Endodermal cell (in vitro differentiated cells): ENCODE data around the gene FAM168A. TPM values are rescaled to one million over a fixed set of nuclear protein-coding genes. Genes with fewer than 3 reads are reported as not detected.

ENCODE experiments used
- DNase-seq: peaks from one replicate; pipeline ENCODE4 v3.0.0-alpha.2; 2017
- H3K27ac ChIP-seq: 2 replicates; pipeline ENCODE4 v1.5.1; 2013; ENCODE audit warnings: mild to moderate bottlenecking, low read depth, low read length, moderate library complexity
- H3K27me3 ChIP-seq: 2 replicates; pipeline ENCODE4 v1.6.1; 2013; ENCODE audit warnings: mild to moderate bottlenecking, low read length, moderate library complexity; ENCODE audit not compliant: insufficient read depth, control insufficient read depth, poor library complexity, severe bottlenecking
- H3K36me3 ChIP-seq: 2 replicates; pipeline ENCODE4 v1.7.0; 2013; ENCODE audit warnings: mild to moderate bottlenecking, low read length, moderate library complexity; ENCODE audit not compliant: control insufficient read depth, insufficient read depth
- H3K4me1 ChIP-seq: one replicate; pipeline ENCODE4 v1.7.0; 2013; ENCODE audit warnings: low read length; ENCODE audit not compliant: control insufficient read depth, insufficient read depth
- H3K4me3 ChIP-seq: 2 replicates; pipeline ENCODE4 v1.5.1; 2013; ENCODE audit warnings: mild to moderate bottlenecking, low read length, moderate library complexity
- H3K9ac ChIP-seq: 2 replicates; pipeline ENCODE4 v1.6.1; 2013; ENCODE audit warnings: mild to moderate bottlenecking, low read length, moderate library complexity; ENCODE audit not compliant: poor library complexity, severe bottlenecking; ENCODE audit errors: extremely low read depth
- H3K9me3 ChIP-seq: 2 replicates; pipeline ENCODE4 v1.6.1; 2013; ENCODE audit warnings: mild to moderate bottlenecking, low read length, moderate library complexity; ENCODE audit not compliant: control insufficient read depth
- H3K27ac Mint-ChIP-seq: 2 replicates; pipeline ENCODE4 v1.8.0; 2020; ENCODE audit warnings: mixed read lengths
- H3K27me3 Mint-ChIP-seq: 2 replicates; pipeline ENCODE4 v1.8.0; 2021; ENCODE audit warnings: mild to moderate bottlenecking, mixed read lengths; ENCODE audit not compliant: insufficient read depth
- H3K36me3 Mint-ChIP-seq: 2 replicates; pipeline ENCODE4 v1.8.0; 2020; ENCODE audit warnings: low read depth, mixed read lengths
- H3K4me1 Mint-ChIP-seq: 2 replicates; pipeline ENCODE4 v1.8.0; 2020; ENCODE audit warnings: mixed read lengths
- H3K4me3 Mint-ChIP-seq: 2 replicates; pipeline ENCODE4 v1.8.0; 2020; ENCODE audit warnings: mild to moderate bottlenecking, moderate library complexity, mixed read lengths
- H3K9me3 Mint-ChIP-seq: 2 replicates; pipeline ENCODE4 v1.8.0; 2020; ENCODE audit warnings: mild to moderate bottlenecking, mixed read lengths
- CTCF ChIP-seq: fragments of 200-600 bp; sonication (generic); conservative IDR thresholded peaks from 2 replicates; pipeline ENCODE4 v1.5.0; 2021; ENCODE audit warnings: antibody characterized with exemption, mild to moderate bottlenecking
- WGBS, 2 experiments: methylation state at CpG; one replicate each; pipeline versions ENCODE4 v1.1.5 to v1.1.7; 2013; ENCODE audit warnings: missing lambda C conversion rate in 2 of 2, mixed read lengths in 1 of 2; ENCODE audit not compliant: insufficient coverage in 1 of 2, insufficient read length in 1 of 2; 5-methylcytosine and 5-hydroxymethylcytosine counted together
- total RNA-seq, 2 donors: library from RNA; stranded (reverse); fragmentation: NEBNext Ultra II Directional in 1 of 2; extraction: Animal tissue kit (Norgen Biotek cat#: 25700) in 1 of 2; gene quantifications; 2 replicates in 1 of 2; 3 replicates in 1 of 2; pipeline ENCODE4 v1.2.1, GENCODE V29; 2021

FAM168A gene
- total RNA-seq, 2 donors from 2014 or later = 27.4 to 31.6 TPM

GRCh38 chr11:73554671-73555320 is 43.1 kb downstream of the FAM168A start:
- 94 to 100% methylated on average over 1 of the region's 1 CpG for WGBS, 2 experiments
- Mint-ChIP-seq H3K36me3 (no peaks in the 10 kb centered on the region), H3K27ac (no peak overlapping the region), H3K4me1 (peaks cover 19% of the 10 kb centered on the region), H3K9me3 (no peaks in the 10 kb centered on the region), H3K27me3 (no peaks in the 10 kb centered on the region), H3K4me3 (no peak overlapping the region)
- H3K27me3 ChIP-seq = no peaks in the 10 kb centered on the region
- H3K4me3 ChIP-seq = no peak overlapping the region
- H3K27ac ChIP-seq = no peak overlapping the region
- no peak for TF ChIP-seq CTCF
- H3K9ac ChIP-seq = no peak overlapping the region
- no peaks in the 10 kb centered on the region for H3K4me1 ChIP-seq
- H3K9me3 ChIP-seq = no peaks in the 10 kb centered on the region
- DNase-seq = no peak
- no peaks in the 10 kb centered on the region for H3K36me3 ChIP-seq

- no peaks in the 10 kb centered on the region for H3K9me3 ChIP-seq
- Mint-ChIP-seq H3K27ac (no peak overlapping the region), H3K4me3 (no peak overlapping the region), H3K27me3 (no peaks in the 10 kb centered on the region), H3K4me1 (peaks cover 19% of the 10 kb centered on the region), H3K36me3 (no peaks in the 10 kb centered on the region), H3K9me3 (no peaks in the 10 kb centered on the region)
- H3K27me3 ChIP-seq = no peaks in the 10 kb centered on the region
- TF ChIP-seq CTCF = no peak
- H3K27ac ChIP-seq = no peak overlapping the region
- H3K4me3 ChIP-seq = no peak overlapping the region
- H3K4me1 ChIP-seq = no peaks in the 10 kb centered on the region
- no peak overlapping the region for H3K9ac ChIP-seq
- 88 to 90% methylated on average over 2 of the region's 2 CpGs for WGBS, 2 experiments
- DNase-seq = no peak
- no peaks in the 10 kb centered on the region for H3K36me3 ChIP-seq
Observed at GRCh38 chr11:73553266-73553665, 44.6 kb downstream of the FAM168A start.

- Mint-ChIP-seq H3K27ac (no peak overlapping the region), H3K27me3 (no peaks in the 10 kb centered on the region), H3K36me3 (no peaks in the 10 kb centered on the region), H3K9me3 (no peaks in the 10 kb centered on the region), H3K4me3 (no peak overlapping the region), H3K4me1 (peaks cover 19% of the 10 kb centered on the region)
- H3K27me3 ChIP-seq = no peaks in the 10 kb centered on the region
- no peaks in the 10 kb centered on the region for H3K4me1 ChIP-seq
- H3K4me3 ChIP-seq = no peak overlapping the region
- DNase-seq = no peak
- TF ChIP-seq CTCF = no peak
- no peak overlapping the region for H3K9ac ChIP-seq
- H3K27ac ChIP-seq = no peak overlapping the region
- H3K36me3 ChIP-seq = no peaks in the 10 kb centered on the region
- 67% methylated on average over 1 of the region's 1 CpG; no CpG with 5 or more reads in 1 of the 2 experiments for WGBS, 2 experiments
- H3K9me3 ChIP-seq = no peaks in the 10 kb centered on the region
Observed at GRCh38 chr11:73551677-73552076, 46.2 kb downstream of the FAM168A start.
